ENCODE data around the gene SOD3.

GRCh38 chr4:24836661-24837242 is 41.4 kb downstream of the SOD3 start:
- TF ChIP-seq CTCF (IDR thresholded peaks at IDR 0.05) = no peak
- TF ChIP-seq POLR2A (IDR thresholded peaks at IDR 0.05) = no peak

Data from esophagus squamous epithelium (tissue), 4 donors.